Measurements from ENCODE around the gene EFCAB7. TPM values are rescaled to one million over a fixed set of nuclear protein-coding genes. Genes with fewer than 3 reads are reported as not detected.

Gene EFCAB7
- polyA plus RNA-seq, 4 donors, result 1.1 to 8.5 (median 2.2) TPM

GRCh38 chr1:63501256-63501655 lies 22.1 kb upstream of the EFCAB7 start:
- Histone ChIP-seq H3K36me3 (ENCODE audit: control insufficient read depth in 3 of 3, insufficient read depth in 2 of 3, low read depth in 1 of 3, low read length in 3 of 3) (peaks cover 0 to 3% (median 0%) of the 10 kb centered on the region in 3 donors), H3K9me3 (ENCODE audit: control insufficient read depth in 2 of 2, insufficient read depth in 1 of 2, low read depth in 1 of 2, low read length in 1 of 2) (no peaks in the 10 kb centered on the region), H3K4me3 (ENCODE audit: low read depth in 1 of 3, low read length in 3 of 3) (no peak overlapping the region), H3K27ac (ENCODE audit: low read depth in 1 of 3, low read length in 2 of 3) (no peak overlapping the region), H3K27me3 (ENCODE audit: control insufficient read depth in 3 of 3, insufficient read depth in 3 of 3, low read length in 3 of 3) (no peaks in the 10 kb centered on the region), H3K4me1 (ENCODE audit: control insufficient read depth in 3 of 3, insufficient read depth in 2 of 3, low read depth in 1 of 3, low read length in 2 of 3) (no peaks in the 10 kb centered on the region)
- no peak for DNase-seq
- no peak for FAIRE-seq
- 93 to 96% (median 95%) methylated on average over 3 of the region's 3 CpGs for WGBS, 3 donors

DNA sequence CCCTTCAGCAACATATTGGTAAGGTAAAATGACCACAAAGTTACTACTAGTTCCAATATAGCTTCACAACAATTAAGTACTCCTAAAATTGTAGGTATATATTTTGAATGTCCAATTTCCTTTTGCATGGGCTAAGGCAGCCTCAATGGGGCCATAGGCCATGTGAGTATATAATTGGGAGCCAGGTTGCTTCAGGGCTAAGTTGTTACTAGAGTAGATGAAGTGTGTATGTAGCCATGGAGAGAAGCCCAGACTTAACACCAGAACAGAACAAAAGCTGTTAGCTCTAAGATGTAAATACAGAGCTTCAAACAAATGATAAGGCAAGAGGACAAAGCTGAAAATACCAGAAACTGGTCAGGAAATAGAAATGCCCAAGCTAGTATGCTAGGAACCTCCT lies 16.5 kb upstream of the EFCAB7 start:
- FAIRE-seq (no peak), DNase-seq (no peak)

DNA sequence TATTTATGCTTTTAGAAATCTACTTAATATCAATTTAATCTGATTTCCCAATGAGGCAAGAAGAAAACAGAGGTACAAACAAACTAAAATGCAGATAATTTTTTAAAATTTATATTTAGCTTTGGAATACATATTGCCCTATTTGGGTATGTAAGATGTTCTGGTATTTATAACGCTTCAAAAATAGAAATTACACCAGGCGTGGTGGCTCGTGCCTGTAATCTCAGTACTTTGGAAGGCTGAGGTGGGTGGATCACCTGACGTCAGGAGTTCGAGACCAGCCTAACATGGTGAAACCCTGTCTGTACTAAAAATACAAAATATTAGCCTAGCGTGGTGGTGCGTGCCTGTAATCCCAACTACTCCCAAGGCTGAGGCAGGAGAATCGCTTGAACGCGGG lies 13.6 kb upstream of the EFCAB7 start:
- Histone ChIP-seq H3K27ac (ENCODE audit: low read depth in 1 of 3, low read length in 2 of 3) (no peak overlapping the region), H3K4me3 (ENCODE audit: low read depth in 1 of 3, low read length in 3 of 3) (no peak overlapping the region), H3K27me3 (ENCODE audit: control insufficient read depth in 3 of 3, insufficient read depth in 3 of 3, low read length in 3 of 3) (no peaks in the 10 kb centered on the region), H3K9me3 (ENCODE audit: control insufficient read depth in 2 of 2, insufficient read depth in 1 of 2, low read depth in 1 of 2, low read length in 1 of 2) (peaks cover 0 to 6% of the 10 kb centered on the region in 2 donors), H3K4me1 (ENCODE audit: control insufficient read depth in 3 of 3, insufficient read depth in 2 of 3, low read depth in 1 of 3, low read length in 2 of 3) (no peaks in the 10 kb centered on the region), H3K36me3 (ENCODE audit: control insufficient read depth in 3 of 3, insufficient read depth in 2 of 3, low read depth in 1 of 3, low read length in 3 of 3) (peaks cover 0 to 4% (median 0%) of the 10 kb centered on the region in 3 donors)
- FAIRE-seq (no peak), DNase-seq (no peak)
- WGBS, 3 donors, result 85 to 87% (median 87%) methylated on average over 10 of the region's 10 CpGs

More for the DNA sequence above, 16.5 kb upstream of the EFCAB7 start:
- Histone ChIP-seq H3K36me3 (ENCODE audit: control insufficient read depth in 3 of 3, insufficient read depth in 2 of 3, low read depth in 1 of 3, low read length in 3 of 3) (peaks cover 0 to 4% (median 0%) of the 10 kb centered on the region in 3 donors), H3K4me3 (ENCODE audit: low read depth in 1 of 3, low read length in 3 of 3) (no peak overlapping the region), H3K4me1 (ENCODE audit: control insufficient read depth in 3 of 3, insufficient read depth in 2 of 3, low read depth in 1 of 3, low read length in 2 of 3) (no peaks in the 10 kb centered on the region), H3K27me3 (ENCODE audit: control insufficient read depth in 3 of 3, insufficient read depth in 3 of 3, low read length in 3 of 3) (no peaks in the 10 kb centered on the region), H3K27ac (ENCODE audit: low read depth in 1 of 3, low read length in 2 of 3) (no peak overlapping the region), H3K9me3 (ENCODE audit: control insufficient read depth in 2 of 2, insufficient read depth in 1 of 2, low read depth in 1 of 2, low read length in 1 of 2) (no peaks in the 10 kb centered on the region)

DNA sequence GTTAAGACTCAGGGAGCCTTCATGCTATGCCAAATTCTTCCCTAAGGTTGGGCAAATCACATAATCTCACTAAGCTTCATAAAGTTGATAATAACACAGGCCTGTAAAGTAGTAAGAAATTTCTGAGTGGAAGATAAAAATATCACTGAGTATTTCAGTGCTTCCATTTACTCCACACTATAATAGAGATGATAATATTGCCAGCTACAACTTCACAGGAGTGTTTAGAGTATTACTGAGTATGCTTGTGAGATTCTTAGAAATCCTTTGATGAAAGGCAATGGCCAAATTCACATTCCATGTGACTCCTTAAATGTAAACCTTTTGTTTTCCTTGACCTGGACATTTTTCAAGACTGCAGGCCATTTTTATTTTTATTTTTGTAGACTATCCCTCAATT lies 10.7 kb upstream of the EFCAB7 start:
- H3K36me3 ChIP-seq (ENCODE audit: control insufficient read depth in 3 of 3, insufficient read depth in 2 of 3, low read depth in 1 of 3, low read length in 3 of 3), result peaks cover 0 to 4% (median 0%) of the 10 kb centered on the region in 3 donors

DNA sequence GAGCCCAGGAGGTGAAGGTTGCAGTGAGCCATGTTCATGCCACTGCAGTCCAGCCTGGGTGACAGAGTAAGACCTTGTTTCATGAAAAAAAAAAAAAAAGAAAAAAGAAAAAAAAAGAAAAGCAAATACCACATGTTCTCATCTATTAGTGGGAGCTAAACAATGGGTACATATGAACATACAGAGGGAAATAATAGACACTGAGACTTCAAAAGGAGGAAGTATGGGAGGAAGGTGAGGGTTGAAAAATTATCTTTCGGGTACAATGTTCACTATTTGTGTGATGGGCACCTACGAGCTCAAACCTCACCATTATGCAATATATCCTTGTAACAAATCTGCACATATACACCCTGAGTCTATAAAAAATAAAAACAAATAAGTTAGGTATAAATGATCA lies 6.7 kb upstream of the EFCAB7 start:
- no peak overlapping the region for H3K4me3 ChIP-seq (ENCODE audit: low read depth in 1 of 3, low read length in 3 of 3)
- DNase-seq (no peak), FAIRE-seq (no peak)
- H3K36me3 ChIP-seq (ENCODE audit: control insufficient read depth in 3 of 3, insufficient read depth in 2 of 3, low read depth in 1 of 3, low read length in 3 of 3), result no peaks in the 10 kb centered on the region
- no peaks in the 10 kb centered on the region for H3K27me3 ChIP-seq (ENCODE audit: control insufficient read depth in 3 of 3, insufficient read depth in 3 of 3, low read length in 3 of 3)
- H3K9me3 ChIP-seq (ENCODE audit: control insufficient read depth in 2 of 2, insufficient read depth in 1 of 2, low read depth in 1 of 2, low read length in 1 of 2), result peaks cover 0 to 6% of the 10 kb centered on the region in 2 donors
- H3K27ac ChIP-seq (ENCODE audit: low read depth in 1 of 3, low read length in 2 of 3), result no peak overlapping the region
- no peaks in the 10 kb centered on the region for H3K4me1 ChIP-seq (ENCODE audit: control insufficient read depth in 3 of 3, insufficient read depth in 2 of 3, low read depth in 1 of 3, low read length in 2 of 3)
- 70 to 79% (median 76%) methylated on average over 2 of the region's 2 CpGs for WGBS, 3 donors

More for the DNA sequence above, 10.7 kb upstream of the EFCAB7 start:
- H3K9me3 ChIP-seq (ENCODE audit: control insufficient read depth in 2 of 2, insufficient read depth in 1 of 2, low read depth in 1 of 2, low read length in 1 of 2), result peaks cover 0 to 6% of the 10 kb centered on the region in 2 donors
- DNase-seq, result no peak
- H3K27me3 ChIP-seq (ENCODE audit: control insufficient read depth in 3 of 3, insufficient read depth in 3 of 3, low read length in 3 of 3), result no peaks in the 10 kb centered on the region
- no peaks in the 10 kb centered on the region for H3K4me1 ChIP-seq (ENCODE audit: control insufficient read depth in 3 of 3, insufficient read depth in 2 of 3, low read depth in 1 of 3, low read length in 2 of 3)
- no peak overlapping the region for H3K27ac ChIP-seq (ENCODE audit: low read depth in 1 of 3, low read length in 2 of 3)
- FAIRE-seq, result no peak
- H3K4me3 ChIP-seq (ENCODE audit: low read depth in 1 of 3, low read length in 3 of 3), result no peak overlapping the region

- Histone ChIP-seq H3K27me3 (ENCODE audit: control insufficient read depth in 3 of 3, insufficient read depth in 3 of 3, low read length in 3 of 3) (no peaks in the 10 kb centered on the region), H3K4me1 (ENCODE audit: control insufficient read depth in 3 of 3, insufficient read depth in 2 of 3, low read depth in 1 of 3, low read length in 2 of 3) (peaks cover 0 to 8% (median 2%) of the 10 kb centered on the region in 3 donors), H3K4me3 (ENCODE audit: low read depth in 1 of 3, low read length in 3 of 3) (peak overlapping the region; percentile 46 to 76 (median 69)), H3K9me3 (ENCODE audit: control insufficient read depth in 2 of 2, insufficient read depth in 1 of 2, low read depth in 1 of 2, low read length in 1 of 2) (no peaks in the 10 kb centered on the region), H3K36me3 (ENCODE audit: control insufficient read depth in 3 of 3, insufficient read depth in 2 of 3, low read depth in 1 of 3, low read length in 3 of 3) (no peaks in the 10 kb centered on the region), H3K27ac (ENCODE audit: low read depth in 1 of 3, low read length in 2 of 3) (peak overlapping the region; percentile 89 to 97 (median 93))
- WGBS, 3 donors, result 1% methylated on average over 11 of the region's 11 CpGs
- no peak for FAIRE-seq
- DNase-seq, result no peak
Observed at GRCh38 chr1:63523738-63524137, 413 bp downstream of the EFCAB7 start.

- no peaks in the 10 kb centered on the region for H3K36me3 ChIP-seq (ENCODE audit: control insufficient read depth in 3 of 3, insufficient read depth in 2 of 3, low read depth in 1 of 3, low read length in 3 of 3)
- H3K4me3 ChIP-seq (ENCODE audit: low read depth in 1 of 3, low read length in 3 of 3), result peak overlapping the region in 2 of 3 donors; percentile 69 to 76
- no peak for FAIRE-seq
- 12 to 39% (median 35%) methylated on average over 3 of the region's 3 CpGs for WGBS, 3 donors
- H3K4me1 ChIP-seq (ENCODE audit: control insufficient read depth in 3 of 3, insufficient read depth in 2 of 3, low read depth in 1 of 3, low read length in 2 of 3), result peaks cover 0 to 8% (median 2%) of the 10 kb centered on the region in 3 donors
- H3K9me3 ChIP-seq (ENCODE audit: control insufficient read depth in 2 of 2, insufficient read depth in 1 of 2, low read depth in 1 of 2, low read length in 1 of 2), result no peaks in the 10 kb centered on the region
- H3K27me3 ChIP-seq (ENCODE audit: control insufficient read depth in 3 of 3, insufficient read depth in 3 of 3, low read length in 3 of 3), result no peaks in the 10 kb centered on the region
- peak in 1 of 2 donors; percentile 2 for DNase-seq
- no peak overlapping the region for H3K27ac ChIP-seq (ENCODE audit: low read depth in 1 of 3, low read length in 2 of 3)
Observed at GRCh38 chr1:63524201-63524600, 876 bp downstream of the EFCAB7 start.

- Histone ChIP-seq H3K9me3 (ENCODE audit: control insufficient read depth in 2 of 2, insufficient read depth in 1 of 2, low read depth in 1 of 2, low read length in 1 of 2) (no peaks in the 10 kb centered on the region), H3K36me3 (ENCODE audit: control insufficient read depth in 3 of 3, insufficient read depth in 2 of 3, low read depth in 1 of 3, low read length in 3 of 3) (peaks cover 0 to 3% (median 0%) of the 10 kb centered on the region in 3 donors), H3K27ac (ENCODE audit: low read depth in 1 of 3, low read length in 2 of 3) (no peak overlapping the region), H3K4me1 (ENCODE audit: control insufficient read depth in 3 of 3, insufficient read depth in 2 of 3, low read depth in 1 of 3, low read length in 2 of 3) (no peaks in the 10 kb centered on the region), H3K27me3 (ENCODE audit: control insufficient read depth in 3 of 3, insufficient read depth in 3 of 3, low read length in 3 of 3) (no peaks in the 10 kb centered on the region), H3K4me3 (ENCODE audit: low read depth in 1 of 3, low read length in 3 of 3) (no peak overlapping the region)
- FAIRE-seq (no peak), DNase-seq (no peak)
- WGBS, 3 donors, result 84 to 93% (median 89%) methylated on average over 1 of the region's 1 CpG
Observed at GRCh38 chr1:63532727-63533126, 9.4 kb downstream of the EFCAB7 start.

- Histone ChIP-seq H3K9me3 (ENCODE audit: control insufficient read depth in 2 of 2, insufficient read depth in 1 of 2, low read depth in 1 of 2, low read length in 1 of 2) (no peaks in the 10 kb centered on the region), H3K36me3 (ENCODE audit: control insufficient read depth in 3 of 3, insufficient read depth in 2 of 3, low read depth in 1 of 3, low read length in 3 of 3) (peaks cover 0 to 3% (median 0%) of the 10 kb centered on the region in 3 donors), H3K27ac (ENCODE audit: low read depth in 1 of 3, low read length in 2 of 3) (no peak overlapping the region), H3K4me1 (ENCODE audit: control insufficient read depth in 3 of 3, insufficient read depth in 2 of 3, low read depth in 1 of 3, low read length in 2 of 3) (no peaks in the 10 kb centered on the region), H3K4me3 (ENCODE audit: low read depth in 1 of 3, low read length in 3 of 3) (no peak overlapping the region), H3K27me3 (ENCODE audit: control insufficient read depth in 3 of 3, insufficient read depth in 3 of 3, low read length in 3 of 3) (no peaks in the 10 kb centered on the region)
- DNase-seq (no peak), FAIRE-seq (no peak)
- WGBS, 3 donors, result 90 to 95% (median 91%) methylated on average over 1 of the region's 1 CpG
Observed at GRCh38 chr1:63533931-63534330, 10.6 kb downstream of the EFCAB7 start.

All from small intestine (tissue), 7 donors.